Transverse colon (tissue), 4 donors: Measurements from ENCODE around the gene ELAVL3.

ENCODE experiments used
- EP300 ChIP-seq: sonication (generic); formaldehyde crosslinking; IDR thresholded peaks from one replicate; pipeline ENCODE4 v1.6.1; 2017; ENCODE audit warnings: antibody characterized with exemption, low read depth
- POLR2A ChIP-seq: fragments of 450-650 bp; IDR thresholded peaks from one replicate; pipeline ENCODE4 v1.6.1; 2016; ENCODE audit warnings: antibody characterized with exemption, mild to moderate bottlenecking, moderate library complexity
- POLR2AphosphoS5 ChIP-seq, 3 donors: sonication (generic); formaldehyde crosslinking; IDR thresholded peaks; one replicate each; pipeline ENCODE4 v1.6.1; 2016; ENCODE audit warnings: antibody characterized with exemption in 3 of 3
- TF ChIP-seq, protein P1 (sequence below), 5 experiments: fragments of 200-600 bp in 3 of 5; fragments of 450-650 bp in 2 of 5; sonication (generic) in 3 of 5; IDR thresholded peaks; 1 replicate in 2 of 5; 2 replicates in 3 of 5; pipeline ENCODE4 v1.5.1; 2016 to 2017; ENCODE audit warnings: antibody characterized with exemption in 5 of 5, inconsistent platforms in 3 of 5, mild to moderate bottlenecking in 2 of 5, moderate library complexity in 1 of 5

DNA sequence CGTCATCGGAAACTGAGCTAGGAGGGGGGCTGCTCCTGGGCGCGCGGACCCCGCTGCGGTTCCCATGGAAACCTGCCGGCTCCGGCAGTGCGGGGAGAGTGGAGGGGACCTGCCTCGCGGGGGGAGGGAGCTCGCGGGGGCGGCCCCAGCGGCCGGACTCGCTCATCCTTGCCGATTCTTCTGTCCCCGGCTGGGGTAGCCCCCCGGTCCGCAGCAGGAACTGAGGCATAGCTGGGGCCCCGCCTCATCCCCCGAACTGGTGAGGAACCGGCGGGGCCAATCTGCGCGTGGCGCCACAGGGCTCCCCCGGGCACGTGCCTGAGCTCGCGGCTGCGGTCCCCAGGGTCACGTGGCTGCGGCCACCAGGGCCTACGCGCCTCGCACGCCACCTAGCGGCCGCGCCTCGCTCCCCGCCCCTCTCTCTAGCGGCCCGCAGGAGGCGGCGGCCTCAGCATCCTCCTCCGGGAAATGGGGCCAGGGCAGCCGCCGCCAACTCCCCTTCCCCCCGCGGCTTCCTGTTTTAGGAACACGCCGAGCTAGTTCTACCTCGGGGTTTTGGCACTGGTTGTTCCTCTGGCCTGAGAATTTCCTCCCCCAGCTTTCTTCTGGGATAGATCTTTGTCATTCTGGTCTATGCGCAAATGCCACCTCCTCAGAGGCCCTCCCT is 1.7 kb upstream of the ELAVL3 start:
- TF ChIP-seq, protein P1, sequence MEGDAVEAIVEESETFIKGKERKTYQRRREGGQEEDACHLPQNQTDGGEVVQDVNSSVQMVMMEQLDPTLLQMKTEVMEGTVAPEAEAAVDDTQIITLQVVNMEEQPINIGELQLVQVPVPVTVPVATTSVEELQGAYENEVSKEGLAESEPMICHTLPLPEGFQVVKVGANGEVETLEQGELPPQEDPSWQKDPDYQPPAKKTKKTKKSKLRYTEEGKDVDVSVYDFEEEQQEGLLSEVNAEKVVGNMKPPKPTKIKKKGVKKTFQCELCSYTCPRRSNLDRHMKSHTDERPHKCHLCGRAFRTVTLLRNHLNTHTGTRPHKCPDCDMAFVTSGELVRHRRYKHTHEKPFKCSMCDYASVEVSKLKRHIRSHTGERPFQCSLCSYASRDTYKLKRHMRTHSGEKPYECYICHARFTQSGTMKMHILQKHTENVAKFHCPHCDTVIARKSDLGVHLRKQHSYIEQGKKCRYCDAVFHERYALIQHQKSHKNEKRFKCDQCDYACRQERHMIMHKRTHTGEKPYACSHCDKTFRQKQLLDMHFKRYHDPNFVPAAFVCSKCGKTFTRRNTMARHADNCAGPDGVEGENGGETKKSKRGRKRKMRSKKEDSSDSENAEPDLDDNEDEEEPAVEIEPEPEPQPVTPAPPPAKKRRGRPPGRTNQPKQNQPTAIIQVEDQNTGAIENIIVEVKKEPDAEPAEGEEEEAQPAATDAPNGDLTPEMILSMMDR (IDR thresholded peaks at IDR 0.05): peak; percentile 87 to 96 (median 94)
- no peak for TF ChIP-seq EP300
- peak in 1 of 3 donors; percentile 50 for TF ChIP-seq POLR2AphosphoS5 (IDR thresholded peaks at IDR 0.05)
- no peak for TF ChIP-seq POLR2A
